Adrenal gland (tissue), 5 donors: Measurements from ENCODE around the gene APBA2.

ENCODE experiments used
- CTCF ChIP-seq, 6 experiments: fragments of 450-650 bp in 4 of 6; fragments of 200-600 bp in 2 of 6; sonication (generic) in 1 of 6; IDR thresholded peaks; 1 replicate in 5 of 6; 2 replicates in 1 of 6; pipeline versions ENCODE4 v1.5.1 to v1.8.0; 2016 to 2021; ENCODE audit warnings: antibody characterized with exemption in 6 of 6, mild to moderate bottlenecking in 2 of 6, moderate library complexity in 1 of 6
- POLR2A ChIP-seq, 2 donors: fragments of 450-650 bp; IDR thresholded peaks; one replicate each; pipeline ENCODE4 v1.6.1; 2017; ENCODE audit warnings: antibody characterized with exemption in 2 of 2, mild to moderate bottlenecking in 2 of 2, moderate library complexity in 1 of 2
- donor health status: DM: no; HTN: no; CAD: no.

GRCh38 chr15:28962851-28963710, 77.3 kb downstream of the APBA2 start:
- TF ChIP-seq CTCF (IDR thresholded peaks at IDR 0.05) (no peak), POLR2A (IDR thresholded peaks at IDR 0.05) (no peak)
